ENCODE data around the gene CHKA. TPM values are rescaled to one million over a fixed set of nuclear protein-coding genes. Genes with fewer than 3 reads are reported as not detected.
A peak's percentile ranks its signal among the peaks of the same experiment; 100 is the strongest.

Gene CHKA
- total and polyA plus RNA-seq, 2 of the 4 experiments (the other 2 are of a cell fraction) = 4.5 to 8.4 TPM

DNA sequence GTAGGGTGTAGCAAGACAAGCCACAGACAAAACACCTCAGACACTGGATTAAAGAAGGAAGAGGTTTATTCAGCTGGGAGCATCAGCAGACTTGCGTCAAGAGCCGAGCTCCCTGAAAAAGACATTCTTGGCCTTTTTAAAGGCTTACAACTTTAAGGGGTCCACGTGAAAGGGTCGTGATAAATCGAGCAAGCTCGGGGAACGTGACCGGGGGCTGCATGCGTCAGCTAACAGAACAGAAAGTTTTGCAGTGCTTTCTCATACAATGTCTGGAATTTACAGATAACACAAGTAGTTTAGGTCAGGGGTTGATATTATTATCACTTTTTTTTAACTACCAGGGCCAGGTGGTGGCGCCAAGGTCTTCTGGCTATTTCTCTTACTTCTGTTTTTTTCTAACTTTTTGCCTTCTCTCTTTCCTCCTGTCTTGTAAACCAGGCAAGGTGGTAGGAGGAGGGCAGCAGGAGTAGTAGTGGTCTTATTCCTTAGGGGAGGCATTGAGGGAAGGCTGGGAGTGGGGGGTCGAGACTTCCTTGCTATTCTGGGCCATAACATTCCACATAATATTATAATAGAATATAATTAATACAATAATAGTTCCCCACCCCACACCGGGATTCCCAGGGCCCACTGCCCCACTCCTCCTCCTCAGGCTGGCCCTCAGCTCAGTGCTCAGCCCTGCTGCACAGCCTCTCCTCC lies 111.6 kb downstream of the CHKA start:
- H3K4ac ChIP-seq (ENCODE audit: low read depth, low read length) = peak overlapping the region; percentile 100
- H4K91ac ChIP-seq (ENCODE audit: insufficient read depth, low read depth, low read length) = peak overlapping the region; percentile 91
- WGBS, 2 experiments (ENCODE audit: extremely low coverage in 2 of 2, insufficient read length in 1 of 2) = no CpG with 5 or more reads among the region's 12 CpGs
- peak overlapping the region; percentile 77; the same call in 2 of the 3 replicates for H2BK15ac ChIP-seq (ENCODE audit: low read depth, low read length)
- intact Hi-C loops (cut with micrococcal nuclease) (loop anchor here (5.0 kb wide), 2 partner anchors 108 to 198 kb away; no protein-coding TSS in a partner anchor), dilution Hi-C loops (cut with HindIII; ENCODE audit: low sequenced_read_pairs, unreplicated experiment) (no loop called here), in situ Hi-C loops (cut with MboI; ENCODE audit: low sequenced_read_pairs) (no loop called here)
- peak overlapping the region; percentile 98 for H2BK120ac ChIP-seq (ENCODE audit: low read depth, low read length)
- H3K4me1 ChIP-seq (ENCODE audit: control insufficient read depth, insufficient read depth, low read length) = peaks cover 39% of the 10 kb centered on the region
- H3K9me3 ChIP-seq (ENCODE audit: control insufficient read depth, insufficient read depth, low read length) = no peaks in the 10 kb centered on the region
- no peaks in the 10 kb centered on the region for H3K27me3 ChIP-seq (ENCODE audit: control insufficient read depth, insufficient read depth, low read length)
- 0 out of 2 replicates have a peak, but pooled peaks have one; percentile 2 for ATAC-seq (ENCODE audit: low read depth)
- peaks cover 19 to 40% of the 10 kb centered on the region in 2 experiments; a peak in 3 of 4 replicates for H3K79me1 ChIP-seq (ENCODE audit: low read depth in 1 of 2, low read length in 2 of 2)
- POLR2A ChIA-PET (ENCODE audit: unreplicated experiment) = no interaction called here
- peak overlapping the region; percentile 47 for H2BK20ac ChIP-seq (ENCODE audit: low read depth, low read length)
- peak overlapping the region; percentile 57 for H4K5ac ChIP-seq (ENCODE audit: low read depth, low read length)
- peak; percentile 53 for DNase-seq
- no TSS peak for BruUV-seq (replicated peaks)
- peak overlapping the region; percentile 100 for H2AK9ac ChIP-seq (replicated peaks; ENCODE audit: low read depth, low read length, poor library complexity)
- H2AK5ac ChIP-seq (ENCODE audit: low read depth, low read length) = peak overlapping the region; percentile 90
- no peaks in the 10 kb centered on the region for H3K36me3 ChIP-seq (ENCODE audit: control insufficient read depth, insufficient read depth, low read length)
- peak overlapping the region; percentile 63 for H3K56ac ChIP-seq (ENCODE audit: extremely low read depth, insufficient read depth, low read length)
- H2BK5ac ChIP-seq (ENCODE audit: low read depth, low read length, poor library complexity, severe bottlenecking) = peak overlapping the region; percentile 89
- H3K14ac ChIP-seq (replicated peaks; ENCODE audit: low read depth, low read length) = peak overlapping the region; percentile 50
- H3K27ac ChIP-seq (ENCODE audit: insufficient read depth, low read length) = peak overlapping the region; percentile 88
- CTCF ChIA-PET = interaction anchor here (0.9 kb wide), 1 partner anchor 16 kb away, joined by 3 read pairs; no protein-coding TSS in a partner anchor
- peak overlapping the region; percentile 42 for H3K4me2 ChIP-seq (ENCODE audit: low read depth, low read length)
- H3K9me1 ChIP-seq (ENCODE audit: insufficient read depth, low read length) = peaks cover 31% of the 10 kb centered on the region
- no peaks in the 10 kb centered on the region for H4K20me1 ChIP-seq (ENCODE audit: insufficient read depth, low read length)
- H3K18ac ChIP-seq (ENCODE audit: low read depth, low read length) = peak overlapping the region; percentile 40; the same call in 1 of the 2 replicates
- H4K8ac ChIP-seq (ENCODE audit: low read depth in 2 of 2, low read length in 2 of 2) = peak overlapping the region; percentile 92 to 99; a peak in 3 of 4 replicates
- no peak overlapping the region for H3K23ac ChIP-seq (ENCODE audit: low read depth, low read length)
- H3K4me3 ChIP-seq (ENCODE audit: insufficient read depth, low read depth, low read length) = 0 out of 2 replicates have a peak overlapping the region, but pooled peaks have one; percentile 42
- H3K9ac ChIP-seq (ENCODE audit: low read depth, low read length) = peak overlapping the region; percentile 58
- peak overlapping the region; percentile 90 for H2AFZ ChIP-seq (replicated peaks; ENCODE audit: low read length, poor library complexity)
- TF ChIP-seq MAFK (IDR thresholded peaks at IDR 0.05; ENCODE audit: low read depth, low read length) (no peak), SMC3 (IDR thresholded peaks at IDR 0.05; ENCODE audit: low read depth, low read length) (peak; percentile 24; the same call in 1 of the 2 replicates), CHD1 (IDR thresholded peaks at IDR 0.05; ENCODE audit: low read depth, low read length) (no peak), BHLHE40 (IDR thresholded peaks at IDR 0.05; ENCODE audit: low read depth, low read length) (peak; percentile 85), RAD21 (IDR thresholded peaks at IDR 0.05; ENCODE audit: low read length) (peak; percentile 52), NFE2L2 (IDR thresholded peaks at IDR 0.05; ENCODE audit: low read depth, low read length) (no peak), RCOR1 (IDR thresholded peaks at IDR 0.05; ENCODE audit: insufficient replicate concordance, low read length) (no peak), CEBPB (IDR thresholded peaks at IDR 0.05; ENCODE audit: low read depth, low read length) (no peak), FOS (IDR thresholded peaks at IDR 0.05; ENCODE audit: low read depth, low read length) (no peak), POLR2A (IDR thresholded peaks at IDR 0.05; ENCODE audit: low read depth, low read length) (no peak), RFX5 (IDR thresholded peaks at IDR 0.05; ENCODE audit: low read depth, low read length) (no peak)
- TF ChIP-seq, protein P1, sequence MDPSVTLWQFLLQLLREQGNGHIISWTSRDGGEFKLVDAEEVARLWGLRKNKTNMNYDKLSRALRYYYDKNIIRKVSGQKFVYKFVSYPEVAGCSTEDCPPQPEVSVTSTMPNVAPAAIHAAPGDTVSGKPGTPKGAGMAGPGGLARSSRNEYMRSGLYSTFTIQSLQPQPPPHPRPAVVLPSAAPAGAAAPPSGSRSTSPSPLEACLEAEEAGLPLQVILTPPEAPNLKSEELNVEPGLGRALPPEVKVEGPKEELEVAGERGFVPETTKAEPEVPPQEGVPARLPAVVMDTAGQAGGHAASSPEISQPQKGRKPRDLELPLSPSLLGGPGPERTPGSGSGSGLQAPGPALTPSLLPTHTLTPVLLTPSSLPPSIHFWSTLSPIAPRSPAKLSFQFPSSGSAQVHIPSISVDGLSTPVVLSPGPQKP (IDR thresholded peaks at IDR 0.05; ENCODE audit: borderline replicate concordance, low read depth, low read length) = no peak
- TF ChIP-seq, protein P2, sequence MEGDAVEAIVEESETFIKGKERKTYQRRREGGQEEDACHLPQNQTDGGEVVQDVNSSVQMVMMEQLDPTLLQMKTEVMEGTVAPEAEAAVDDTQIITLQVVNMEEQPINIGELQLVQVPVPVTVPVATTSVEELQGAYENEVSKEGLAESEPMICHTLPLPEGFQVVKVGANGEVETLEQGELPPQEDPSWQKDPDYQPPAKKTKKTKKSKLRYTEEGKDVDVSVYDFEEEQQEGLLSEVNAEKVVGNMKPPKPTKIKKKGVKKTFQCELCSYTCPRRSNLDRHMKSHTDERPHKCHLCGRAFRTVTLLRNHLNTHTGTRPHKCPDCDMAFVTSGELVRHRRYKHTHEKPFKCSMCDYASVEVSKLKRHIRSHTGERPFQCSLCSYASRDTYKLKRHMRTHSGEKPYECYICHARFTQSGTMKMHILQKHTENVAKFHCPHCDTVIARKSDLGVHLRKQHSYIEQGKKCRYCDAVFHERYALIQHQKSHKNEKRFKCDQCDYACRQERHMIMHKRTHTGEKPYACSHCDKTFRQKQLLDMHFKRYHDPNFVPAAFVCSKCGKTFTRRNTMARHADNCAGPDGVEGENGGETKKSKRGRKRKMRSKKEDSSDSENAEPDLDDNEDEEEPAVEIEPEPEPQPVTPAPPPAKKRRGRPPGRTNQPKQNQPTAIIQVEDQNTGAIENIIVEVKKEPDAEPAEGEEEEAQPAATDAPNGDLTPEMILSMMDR (conservative IDR thresholded peaks at IDR 0.05; ENCODE audit: low read depth, low read length) = peak; percentile 42; the same call in 1 of the 2 replicates
- TF ChIP-seq, protein P3, sequence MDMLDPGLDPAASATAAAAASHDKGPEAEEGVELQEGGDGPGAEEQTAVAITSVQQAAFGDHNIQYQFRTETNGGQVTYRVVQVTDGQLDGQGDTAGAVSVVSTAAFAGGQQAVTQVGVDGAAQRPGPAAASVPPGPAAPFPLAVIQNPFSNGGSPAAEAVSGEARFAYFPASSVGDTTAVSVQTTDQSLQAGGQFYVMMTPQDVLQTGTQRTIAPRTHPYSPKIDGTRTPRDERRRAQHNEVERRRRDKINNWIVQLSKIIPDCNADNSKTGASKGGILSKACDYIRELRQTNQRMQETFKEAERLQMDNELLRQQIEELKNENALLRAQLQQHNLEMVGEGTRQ (IDR thresholded peaks at IDR 0.05; ENCODE audit: low read depth, low read length) = no peak

All from IMR-90 (cell line).